B cell (primary cell): Measurements from ENCODE around the gene CACNB4. TPM values are rescaled to one million over a fixed set of nuclear protein-coding genes. Genes with fewer than 3 reads are reported as not detected.

Experiments
- polyA plus RNA-seq: library from polyadenylated mRNA; depleted of rRNA; stranded (reverse); fragments of >200 nt; gene quantifications from 2 replicates; pipeline ENCODE4 v1.2.3, GENCODE V29; 2012
- small RNA-seq: library from RNA; depleted of rRNA; stranded (forward); fragments of <200 nt; gene quantifications from one replicate; pipeline ENCODE3, GENCODE V24; 2012; ENCODE audit warnings: low replicate concordance, low read depth; ENCODE audit not compliant: insufficient read length
- total RNA-seq, 2 donors: library from RNA; stranded (reverse); fragments of 120-200 nt in 1 of 2; gene quantifications; 1 replicate in 1 of 2; 2 replicates in 1 of 2; pipeline versions ENCODE4 v1.2.3 to v1.2.4, GENCODE V29; 2013 to 2022

The CACNB4 gene
- total and polyA plus RNA-seq, 2 donors (not counting 1 experiment from before 2014, with no cell fraction given): 0.12 to 1.4 TPM

Small RNAs within 50 kb of the gene (small RNA-seq; reads per million reads assigned to genes)
- not detected for gene RPL30P2

Other genes with a start within 250 kb of the CACNB4 start
- gene STAM2, start 76.7 kb upstream of the CACNB4 start, total RNA-seq: 24.6 and 30.2 TPM in 2 replicates
- gene STAM2, start 76.7 kb upstream of the CACNB4 start, polyA plus RNA-seq: 5.7 and 7.0 TPM in 2 replicates
- 8.4 and 8.8 TPM in 2 replicates for gene FMNL2, start 236.1 kb upstream of the CACNB4 start, total RNA-seq
- gene FMNL2, start 236.1 kb upstream of the CACNB4 start, polyA plus RNA-seq: 0.55 and 0.73 TPM in 2 replicates